Measurements from ENCODE around the gene AGPAT3.
"Not testable (repeated sequence)": the region's sequence is repeated elsewhere in the genome, so short reads cannot be mapped to it uniquely, and the experiment has no call there.

The AGPAT3 gene, protein sequence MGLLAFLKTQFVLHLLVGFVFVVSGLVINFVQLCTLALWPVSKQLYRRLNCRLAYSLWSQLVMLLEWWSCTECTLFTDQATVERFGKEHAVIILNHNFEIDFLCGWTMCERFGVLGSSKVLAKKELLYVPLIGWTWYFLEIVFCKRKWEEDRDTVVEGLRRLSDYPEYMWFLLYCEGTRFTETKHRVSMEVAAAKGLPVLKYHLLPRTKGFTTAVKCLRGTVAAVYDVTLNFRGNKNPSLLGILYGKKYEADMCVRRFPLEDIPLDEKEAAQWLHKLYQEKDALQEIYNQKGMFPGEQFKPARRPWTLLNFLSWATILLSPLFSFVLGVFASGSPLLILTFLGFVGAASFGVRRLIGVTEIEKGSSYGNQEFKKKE

DNA sequence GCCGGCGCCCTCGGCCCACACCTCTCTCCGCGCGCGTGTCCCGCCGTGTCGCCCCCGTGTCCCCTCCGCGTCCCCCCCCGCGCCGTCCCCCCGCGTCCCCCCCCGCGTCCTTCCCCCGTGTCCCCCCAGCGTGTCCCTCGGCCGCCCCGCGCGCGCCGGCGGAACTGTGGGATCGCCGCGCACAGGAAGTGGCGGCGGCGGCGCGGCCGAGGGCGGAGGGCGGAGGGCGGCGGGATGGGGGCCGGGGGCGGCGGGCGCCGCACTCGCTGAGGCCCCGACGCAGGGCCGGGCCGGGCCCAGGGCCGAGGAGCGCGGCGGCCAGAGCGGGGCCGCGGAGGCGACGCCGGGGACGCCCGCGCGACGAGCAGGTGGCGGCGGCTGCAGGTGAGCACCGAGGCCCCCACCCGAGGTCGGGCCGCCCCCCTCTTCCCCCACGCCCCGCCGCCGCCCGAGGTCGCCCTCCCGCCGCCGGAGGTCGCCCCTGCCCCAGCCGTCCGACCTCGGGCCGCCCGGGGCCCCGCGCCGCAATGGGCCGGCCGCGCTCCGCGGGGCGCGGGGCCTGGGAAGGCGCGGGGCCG lies at the start of gene AGPAT3:
AGPAT3 (plus strand) TSS at position 262 of the 578 bp plus-strand sequence. CDS start 94,459 bp downstream, outside the sequence.
- FAIRE-seq, result no peak
- DNase-seq (ENCODE audit: low spot score), result no peak

DNA sequence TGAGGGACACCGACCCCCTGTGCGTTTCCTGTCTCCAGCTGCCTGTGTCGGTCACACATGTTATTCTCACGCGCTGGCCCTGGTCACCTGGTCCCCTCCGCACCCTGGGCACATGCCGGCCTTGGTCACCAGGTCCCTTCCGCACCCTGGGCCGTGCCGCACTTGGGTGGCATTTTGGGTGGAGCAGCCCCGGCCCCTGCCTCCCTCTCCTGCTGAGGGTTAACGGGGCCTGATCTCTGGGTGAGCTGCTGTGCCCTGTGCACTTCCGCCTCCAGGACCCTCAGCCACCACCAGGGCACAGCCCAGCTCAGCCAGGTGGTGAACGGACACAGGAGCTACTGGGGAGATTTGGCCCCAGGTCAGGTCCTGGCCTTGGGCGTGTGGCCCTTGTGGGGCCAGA lies 49.0 kb upstream of the AGPAT3 start:
- no peak for FAIRE-seq
- DNase-seq (ENCODE audit: low spot score), result no peak

- FAIRE-seq (no peak), DNase-seq (ENCODE audit: low spot score) (no peak)
Measured at GRCh38 chr21:43816611-43817071, 48.4 kb upstream of the AGPAT3 start.

- DNase-seq (ENCODE audit: low spot score) (no peak), FAIRE-seq (no peak)
Measured at GRCh38 chr21:43817157-43818086, 47.6 kb upstream of the AGPAT3 start.

DNA sequence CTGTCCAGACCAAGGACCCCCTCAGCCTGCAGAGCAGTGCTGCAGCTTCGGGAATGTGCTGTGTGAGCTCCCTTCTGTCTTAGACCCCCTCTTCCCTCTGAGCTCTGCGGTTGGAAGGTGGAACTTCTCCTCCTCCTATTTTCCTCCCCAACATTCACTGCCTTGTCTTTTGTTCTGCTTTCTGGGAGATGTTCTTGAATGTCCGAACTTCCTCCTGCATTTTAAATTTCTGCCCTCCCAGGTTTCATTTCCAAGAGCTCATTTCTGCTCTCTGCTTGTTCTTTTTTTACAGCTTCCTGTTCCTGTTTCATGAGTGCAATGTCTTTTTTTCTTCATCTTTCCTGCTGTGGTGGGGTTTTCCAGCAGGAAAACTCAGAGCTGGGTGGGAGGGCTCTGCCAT lies 46.3 kb upstream of the AGPAT3 start:
- DNase-seq (ENCODE audit: low spot score) (no peak), FAIRE-seq (no peak)

DNA sequence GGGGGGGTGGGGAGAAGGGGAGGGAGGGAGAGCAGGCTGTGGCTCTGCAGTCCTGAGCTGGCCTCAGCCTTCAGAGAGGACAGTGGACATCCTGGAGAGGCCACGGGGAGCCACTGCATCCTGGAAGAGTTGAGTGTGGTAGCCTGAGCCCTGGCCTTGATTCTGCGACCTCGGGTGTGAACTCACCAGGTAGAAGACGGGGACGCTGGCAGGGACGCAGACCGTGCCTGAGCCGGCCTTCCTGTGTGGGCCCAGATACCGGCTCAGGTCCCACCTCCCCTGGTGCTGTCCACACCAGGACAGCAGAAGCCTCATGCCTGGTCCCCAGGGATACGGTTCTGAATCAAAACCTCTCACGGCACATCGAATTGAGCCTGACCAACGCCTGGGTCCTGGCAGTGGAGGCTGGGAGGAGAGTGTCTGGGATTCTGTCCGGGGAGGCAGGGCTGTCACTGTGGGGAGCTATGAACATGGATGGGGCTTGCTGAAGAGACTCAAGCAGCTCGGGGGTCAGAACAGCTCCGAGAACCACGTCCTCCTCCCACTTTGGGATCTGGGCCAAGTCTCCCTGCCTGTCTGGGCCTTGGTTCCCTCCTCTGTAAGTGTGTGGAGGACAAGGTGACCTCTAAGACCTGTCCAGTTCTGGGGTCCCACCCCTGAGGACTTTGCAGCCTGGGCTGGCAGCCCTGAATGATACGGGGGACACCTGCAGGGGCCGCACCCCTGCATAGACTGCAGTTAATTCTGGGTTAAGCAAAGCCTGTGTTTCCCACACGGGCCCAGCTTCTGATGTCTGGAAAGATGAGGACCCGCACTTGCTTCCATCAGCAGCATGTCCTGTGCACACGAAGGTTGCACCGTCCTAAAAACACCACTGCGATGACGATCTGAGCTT lies 45.3 kb upstream of the AGPAT3 start:
- FAIRE-seq (no peak), DNase-seq (ENCODE audit: low spot score) (no peak)

- FAIRE-seq (no peak), DNase-seq (ENCODE audit: low spot score) (no peak)
Measured at GRCh38 chr21:43820466-43820865, 44.6 kb upstream of the AGPAT3 start.

DNA sequence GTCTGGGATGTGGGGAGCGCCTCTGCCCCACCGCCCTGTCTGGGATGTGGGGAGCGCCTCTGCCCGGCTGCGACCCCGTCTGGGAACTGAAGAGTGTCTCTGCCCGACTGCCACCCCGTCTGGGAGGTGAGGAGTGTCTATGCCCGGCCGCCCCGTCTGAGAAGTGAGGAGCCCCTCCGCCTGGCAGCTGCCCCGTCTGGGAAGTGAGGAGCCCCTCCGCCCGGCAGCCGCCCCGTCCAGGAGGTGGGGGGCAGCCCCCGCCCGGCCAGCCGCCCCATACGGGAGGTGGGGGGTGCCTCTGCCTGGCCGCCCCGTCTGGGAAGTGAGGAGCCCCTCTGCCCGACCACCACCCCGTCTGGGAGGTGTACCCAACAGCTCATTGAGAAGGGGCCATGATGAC lies 42.9 kb upstream of the AGPAT3 start:
- FAIRE-seq; DNase-seq (ENCODE audit: low spot score): not testable (repeated sequence)

DNA sequence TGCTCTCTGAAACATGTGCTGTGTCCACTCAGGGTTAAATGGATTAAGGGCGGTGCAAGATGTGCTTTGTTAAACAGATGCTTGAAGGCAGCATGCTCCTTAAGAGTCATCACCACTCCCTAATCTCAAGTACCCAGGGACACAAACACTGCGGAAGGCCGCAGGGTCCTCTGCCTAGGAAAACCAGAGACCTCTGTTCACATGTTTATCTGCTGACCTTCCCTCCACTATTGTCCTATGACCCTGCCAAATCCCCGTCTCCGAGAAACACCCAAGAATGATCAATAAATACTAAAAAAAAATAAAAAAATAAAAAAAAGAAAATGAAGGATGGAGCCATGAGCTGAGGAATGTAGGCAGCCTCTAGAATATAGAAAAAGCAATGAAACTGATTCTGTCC lies 42.3 kb upstream of the AGPAT3 start:
- FAIRE-seq; DNase-seq (ENCODE audit: low spot score): not testable (repeated sequence)

DNA sequence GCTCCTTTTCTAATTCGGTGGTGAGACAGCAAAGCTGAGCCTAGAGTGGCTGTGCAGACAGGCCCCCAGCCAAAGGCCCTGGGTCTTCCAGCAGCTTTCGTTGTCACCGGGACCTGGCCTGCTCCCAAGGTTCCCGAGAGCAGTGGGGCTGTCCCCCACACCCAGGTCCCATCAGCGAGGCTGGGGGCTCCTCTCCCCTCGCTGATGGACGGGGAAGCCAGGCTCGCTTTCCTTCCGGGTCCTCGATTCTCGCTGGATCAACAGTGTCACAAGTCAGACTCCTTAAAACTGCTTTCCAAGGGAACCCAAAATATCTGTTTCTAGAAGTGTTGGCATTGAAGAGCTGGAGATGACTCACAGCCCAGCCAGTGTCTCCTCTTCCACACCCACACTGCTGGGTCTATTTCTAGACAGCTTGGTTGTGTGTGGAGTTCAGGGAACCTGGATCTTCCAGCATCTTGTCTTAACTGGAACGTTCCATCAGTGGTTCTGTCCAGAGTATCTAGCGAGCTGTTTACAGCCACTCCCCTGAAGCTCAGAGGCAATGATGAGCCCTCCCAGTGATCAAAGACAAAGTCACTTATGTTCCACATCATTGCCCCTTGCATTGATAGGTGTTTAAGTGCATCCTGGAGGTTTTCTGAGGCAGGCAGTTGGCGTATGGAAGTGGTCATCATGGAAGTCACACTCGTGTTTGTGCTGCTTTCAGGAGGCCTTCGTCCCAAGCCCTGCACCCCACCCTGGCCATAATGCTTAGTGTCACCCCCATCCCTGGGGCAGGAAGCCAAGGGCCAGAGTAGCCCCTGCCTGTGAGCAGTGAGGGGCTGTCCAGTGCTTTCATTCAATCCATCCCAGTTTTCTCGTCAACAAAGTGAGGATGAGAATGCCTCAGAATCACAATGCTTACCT lies 40.4 kb upstream of the AGPAT3 start:
- FAIRE-seq (no peak), DNase-seq (ENCODE audit: low spot score) (no peak)

GRCh38 chr21:43825242-43825935 lies 39.6 kb upstream of the AGPAT3 start:
- DNase-seq (ENCODE audit: low spot score), result no peak
- no peak for FAIRE-seq

GRCh38 chr21:43825936-43826622 lies 38.9 kb upstream of the AGPAT3 start:
- DNase-seq (ENCODE audit: low spot score) (no peak), FAIRE-seq (no peak)

DNA sequence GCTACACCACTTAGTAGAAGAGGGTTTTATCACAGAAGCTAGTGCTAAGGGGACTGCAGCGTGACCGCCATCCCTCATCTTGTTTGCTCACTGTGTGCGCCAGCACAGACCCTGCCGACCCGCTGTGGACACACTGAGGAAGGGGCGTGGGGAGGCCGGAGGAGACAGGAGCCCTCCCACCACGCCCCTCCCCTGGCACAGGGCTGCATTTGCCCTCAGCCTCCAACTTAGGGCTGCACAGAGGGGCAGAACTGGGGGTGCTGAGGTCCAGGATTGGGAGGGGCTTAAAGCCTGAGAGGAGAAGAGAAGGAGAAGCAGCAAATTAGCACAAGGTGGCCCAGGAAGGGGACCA lies 38.4 kb upstream of the AGPAT3 start:
- no peak for DNase-seq (ENCODE audit: low spot score)
- FAIRE-seq, result no peak

- FAIRE-seq (peak; percentile 27), DNase-seq (ENCODE audit: low spot score) (peak; percentile 74)
Measured at GRCh38 chr21:43827015-43827611, 37.9 kb upstream of the AGPAT3 start.

DNA sequence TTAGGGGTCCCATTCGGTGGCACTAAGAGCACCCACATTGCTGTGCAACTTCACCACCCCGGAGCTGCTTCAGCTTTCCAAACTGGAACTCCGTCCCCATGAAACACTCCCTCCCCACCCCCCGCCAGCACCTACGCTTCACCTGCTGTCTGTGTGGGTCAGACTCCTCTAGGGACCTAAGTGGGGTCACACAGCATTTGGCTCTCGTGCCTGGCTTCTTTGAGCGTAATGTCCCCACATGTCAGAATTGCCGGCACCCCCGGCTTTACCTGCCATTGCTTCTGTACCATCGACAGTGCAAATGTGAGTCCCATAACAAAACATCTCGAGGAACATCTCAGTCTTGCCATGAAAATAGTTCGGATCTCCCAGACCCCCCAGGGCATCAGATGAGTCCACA lies 35.9 kb upstream of the AGPAT3 start:
- no peak for FAIRE-seq
- DNase-seq (ENCODE audit: low spot score), result no peak

DNA sequence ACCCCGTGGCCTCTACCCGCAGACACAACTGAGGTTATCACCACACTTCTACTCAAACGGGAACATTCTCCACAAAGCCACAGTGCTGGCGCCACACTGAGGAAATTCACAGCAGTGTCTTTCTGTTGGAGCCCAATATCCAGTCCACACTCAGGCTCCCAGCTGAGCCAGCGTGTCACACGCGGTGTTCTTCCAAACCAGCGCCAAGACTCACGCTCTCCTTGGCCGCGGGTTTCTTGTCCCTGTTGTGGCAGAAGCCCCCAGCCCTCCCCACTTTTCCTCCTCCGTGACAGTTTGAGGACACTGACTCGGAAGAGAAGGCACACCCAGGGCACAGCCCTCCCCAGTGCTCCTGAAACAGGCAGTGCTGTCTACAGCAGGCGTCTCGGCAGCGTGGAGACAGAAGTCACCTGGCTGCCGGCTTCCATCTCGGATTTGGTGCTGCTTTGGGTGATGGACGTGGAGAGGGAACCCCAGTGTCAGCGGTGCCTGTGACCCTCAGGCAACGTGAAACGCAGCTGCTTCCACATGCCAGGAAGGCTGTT lies 35.4 kb upstream of the AGPAT3 start:
- DNase-seq (ENCODE audit: low spot score), result no peak
- FAIRE-seq, result no peak

DNA sequence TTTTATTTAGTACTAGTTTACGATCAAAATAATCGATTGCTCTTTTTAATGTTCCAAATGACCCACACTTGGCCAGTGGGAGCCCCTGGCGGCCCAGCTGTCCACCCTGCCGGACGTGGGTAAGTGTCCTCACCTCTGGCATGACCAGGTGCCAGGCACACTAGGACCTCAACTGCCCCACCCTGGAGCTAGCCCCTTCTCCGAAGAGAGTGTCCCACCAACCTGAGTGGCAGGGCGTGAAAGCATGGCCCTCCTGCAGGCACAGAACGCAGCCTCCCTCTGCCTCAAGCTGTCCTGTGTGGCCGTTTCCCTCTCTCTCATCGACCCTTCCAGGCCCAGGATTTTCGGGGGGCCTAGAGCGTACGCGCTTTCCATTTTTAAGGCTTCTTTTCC lies 32.9 kb upstream of the AGPAT3 start:
- FAIRE-seq (no peak), DNase-seq (ENCODE audit: low spot score) (no peak)

GRCh38 chr21:43832648-43833047 lies 32.4 kb upstream of the AGPAT3 start:
- no peak for FAIRE-seq
- DNase-seq (ENCODE audit: low spot score), result no peak
